Measurements from ENCODE around the gene COPS7B. TPM values are rescaled to one million over a fixed set of nuclear protein-coding genes. Genes with fewer than 3 reads are reported as not detected.
A peak's percentile ranks its signal among the peaks of the same experiment; 100 is the strongest.
"Not testable (repeated sequence)": the region's sequence is repeated elsewhere in the genome, so short reads cannot be mapped to it uniquely, and the experiment has no call there.

COPS7B gene
- 30.4 TPM for polyA plus RNA-seq (2012; ENCODE audit: missing spikeins)

DNA sequence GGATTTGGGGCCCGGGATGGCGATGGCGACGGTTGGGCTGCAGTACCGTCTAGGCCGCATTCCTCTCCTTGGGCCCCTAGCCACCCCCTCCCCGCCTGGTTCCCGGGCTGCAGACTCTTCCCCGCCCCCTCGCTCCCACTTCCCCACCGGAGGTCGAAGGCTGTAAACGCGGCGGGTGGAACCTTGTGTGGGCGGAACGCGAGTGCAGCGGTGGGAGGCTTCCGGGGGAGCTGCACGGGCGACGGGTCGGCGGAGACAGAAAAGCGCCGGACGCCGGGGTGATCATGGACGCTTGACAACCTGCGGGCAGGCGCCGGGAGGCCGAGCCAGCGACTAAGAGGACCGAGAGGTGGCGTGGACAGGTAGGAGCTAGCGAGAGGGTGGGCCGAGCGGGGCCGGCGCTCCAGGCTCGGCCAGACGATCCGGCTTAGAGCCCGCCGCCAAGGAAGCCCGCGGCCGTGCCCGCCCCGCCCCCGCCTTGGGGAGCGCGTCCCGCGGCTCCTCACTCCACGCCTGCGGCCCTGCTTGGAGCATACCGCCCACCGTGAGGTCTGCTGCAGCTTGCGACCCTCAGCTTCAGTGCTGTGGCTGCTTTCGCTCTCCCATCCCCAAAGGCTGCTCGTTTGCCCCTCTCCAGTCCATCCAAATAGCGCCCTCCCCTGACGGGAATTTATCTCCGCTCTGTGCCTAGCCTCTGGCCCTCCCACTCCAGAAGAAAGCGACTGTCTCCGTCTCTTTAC lies at the start of gene COPS7B:
Gene COPS7B, plus strand, starts transcription at position 269 of the 740 bp plus-strand sequence. CDS start 2,126 bp downstream, outside the sequence.
- TF ChIP-seq POLR2A (IDR thresholded peaks at IDR 0.05; ENCODE audit: low read depth, low read length): peak; percentile 47; the same call in 1 of the 2 replicates
- TF ChIP-seq TAF1 (IDR thresholded peaks at IDR 0.05; ENCODE audit: borderline replicate concordance, low read depth, low read length): peak; percentile 91
- no peak for TF ChIP-seq POLR2AphosphoS5 (IDR thresholded peaks at IDR 0.05; ENCODE audit: low read depth, low read length)
- DNase-seq (ENCODE audit: insufficient read length): peak; percentile 78
- FAIRE-seq: peak; percentile 60

DNA sequence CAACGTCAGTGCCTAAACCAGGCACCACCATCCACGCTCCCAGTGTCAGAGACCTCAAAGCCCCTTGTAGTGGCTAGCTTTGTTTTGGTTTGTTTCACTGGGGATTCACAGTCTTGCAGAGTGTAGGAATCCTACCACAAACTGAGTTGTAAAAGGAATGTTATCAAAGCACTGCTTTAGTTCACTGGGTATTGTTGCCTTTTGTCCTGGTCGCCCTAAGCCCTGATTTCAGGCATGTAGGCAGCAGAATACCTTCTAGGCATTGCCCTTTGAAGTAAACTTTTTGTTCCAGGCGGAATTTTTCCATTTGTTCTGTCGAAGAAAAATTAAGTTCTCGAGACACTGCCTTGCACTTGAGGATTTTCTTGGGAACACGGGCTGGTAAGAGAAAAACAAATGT lies 48.5 kb upstream of the COPS7B start:
- TF ChIP-seq POLR2A (IDR thresholded peaks at IDR 0.05; ENCODE audit: low read depth, low read length) (no peak), TAF1 (IDR thresholded peaks at IDR 0.05; ENCODE audit: borderline replicate concordance, low read depth, low read length) (no peak), POLR2AphosphoS5 (IDR thresholded peaks at IDR 0.05; ENCODE audit: low read depth, low read length) (no peak)
- DNase-seq (ENCODE audit: insufficient read length): no peak
- FAIRE-seq: no peak

DNA sequence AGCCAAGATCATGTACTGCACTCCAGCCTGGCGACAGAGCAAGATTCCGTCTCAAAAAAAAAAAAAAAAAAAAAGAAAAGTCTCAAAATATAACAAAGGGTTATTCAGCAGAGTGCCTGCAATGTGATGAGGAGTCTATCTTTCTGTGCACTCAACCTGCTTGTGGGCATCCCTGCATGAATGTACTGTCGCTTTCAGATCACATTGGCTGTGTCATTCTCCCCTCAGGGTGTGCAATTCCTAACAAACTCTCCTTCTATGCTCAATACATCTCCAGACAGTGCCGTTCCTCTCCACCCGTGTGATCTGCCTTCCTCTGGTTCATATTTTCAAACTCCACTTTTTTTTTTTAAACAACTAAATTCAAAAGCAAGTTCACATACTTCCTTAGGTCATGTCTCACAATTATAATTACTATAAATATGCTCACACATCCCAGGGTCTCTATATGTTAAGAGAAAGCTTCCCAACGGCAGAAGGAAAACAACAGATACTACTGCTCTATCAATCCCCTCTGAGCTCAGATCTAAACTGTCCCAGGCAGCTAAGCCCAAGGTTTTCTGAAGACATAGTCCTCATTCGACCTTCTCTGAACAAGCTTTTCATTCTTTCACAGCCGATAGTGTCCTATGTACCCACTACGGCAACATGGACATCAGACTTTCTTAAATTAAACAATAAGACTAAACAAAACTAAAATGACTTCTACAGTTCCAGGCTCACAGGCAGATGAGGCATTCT lies 42.7 kb upstream of the COPS7B start:
- no peak for DNase-seq (ENCODE audit: insufficient read length)
- TF ChIP-seq POLR2AphosphoS5 (IDR thresholded peaks at IDR 0.05; ENCODE audit: low read depth, low read length): no peak
- no peak for TF ChIP-seq POLR2A (IDR thresholded peaks at IDR 0.05; ENCODE audit: low read depth, low read length)
- TF ChIP-seq TAF1 (IDR thresholded peaks at IDR 0.05; ENCODE audit: borderline replicate concordance, low read depth, low read length): no peak
- no peak for FAIRE-seq

DNA sequence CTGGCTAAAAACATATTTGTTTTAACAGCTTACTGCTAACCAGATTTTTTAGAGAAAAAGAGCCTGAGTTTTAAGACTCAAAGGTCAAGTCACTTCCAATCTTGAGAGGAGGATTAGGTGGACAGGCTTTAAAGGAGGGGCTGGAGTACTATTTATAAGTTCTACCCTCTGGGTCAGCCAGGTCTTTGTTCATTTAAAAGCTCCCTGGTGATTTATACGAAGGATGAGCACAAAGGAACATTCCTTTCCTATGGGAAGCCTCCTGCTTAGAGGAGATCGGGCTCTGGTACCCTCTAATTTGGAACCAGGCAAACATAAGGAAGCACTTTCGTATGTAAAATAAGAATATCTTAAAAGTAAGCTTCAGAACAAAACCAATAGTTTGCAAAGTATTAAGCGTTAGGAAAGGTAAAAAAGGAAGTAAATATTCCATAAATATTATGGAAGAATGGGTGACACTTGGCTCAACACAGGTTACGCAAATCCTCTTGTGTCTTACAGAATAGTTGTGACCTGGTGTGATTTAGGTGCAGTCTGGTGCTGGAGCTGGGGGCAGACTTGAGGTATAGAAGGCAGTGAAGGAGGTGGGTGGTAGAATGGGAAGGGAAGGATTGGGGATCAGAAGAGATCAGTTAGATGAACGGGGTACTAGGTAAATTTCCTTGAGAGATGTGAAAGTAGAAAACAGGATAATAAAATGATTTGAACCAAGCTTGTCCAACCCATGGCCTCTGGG lies 40.8 kb upstream of the COPS7B start:
- DNase-seq (ENCODE audit: insufficient read length) (no peak), FAIRE-seq (no peak)
- no peak for TF ChIP-seq POLR2A (IDR thresholded peaks at IDR 0.05; ENCODE audit: low read depth, low read length)
- no peak for TF ChIP-seq POLR2AphosphoS5 (IDR thresholded peaks at IDR 0.05; ENCODE audit: low read depth, low read length)
- no peak for TF ChIP-seq TAF1 (IDR thresholded peaks at IDR 0.05; ENCODE audit: borderline replicate concordance, low read depth, low read length)

DNA sequence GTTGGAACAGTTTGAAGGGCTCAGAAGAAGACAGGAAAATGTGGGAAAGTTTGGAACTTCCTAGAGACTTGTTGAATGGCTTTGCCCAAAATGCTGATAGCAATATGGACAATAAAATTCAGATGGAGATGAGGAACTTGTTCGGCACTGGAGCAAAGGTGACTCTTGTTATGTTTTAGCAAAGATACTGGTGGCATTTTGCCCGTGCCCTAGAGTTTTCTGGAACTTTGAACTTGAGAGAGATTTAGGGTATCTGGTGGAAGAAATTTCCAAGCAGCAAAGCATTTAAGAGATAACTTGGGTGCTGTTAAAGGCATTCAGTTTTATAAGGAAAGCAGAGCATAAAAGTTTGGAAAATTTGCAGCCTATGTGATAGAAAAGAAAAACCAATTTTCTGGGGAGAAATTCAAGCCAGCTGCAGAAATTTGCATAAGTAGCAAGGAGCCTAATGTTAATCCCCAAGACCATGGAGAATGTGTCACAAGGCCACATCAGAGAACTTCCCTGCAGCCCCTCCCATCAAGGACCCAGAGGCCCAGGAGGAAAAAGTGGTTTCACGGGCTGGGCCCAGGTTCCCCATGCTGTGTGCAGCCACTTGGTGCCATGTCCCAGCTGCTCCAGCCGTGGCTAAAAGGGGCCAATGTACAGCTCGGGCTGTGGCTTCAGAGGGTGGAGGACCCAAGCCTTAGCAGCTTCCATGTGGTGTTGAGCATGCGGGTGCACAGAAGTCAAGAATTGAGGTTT lies 37.9 kb upstream of the COPS7B start:
- FAIRE-seq; DNase-seq (ENCODE audit: insufficient read length): not testable (repeated sequence)

DNA sequence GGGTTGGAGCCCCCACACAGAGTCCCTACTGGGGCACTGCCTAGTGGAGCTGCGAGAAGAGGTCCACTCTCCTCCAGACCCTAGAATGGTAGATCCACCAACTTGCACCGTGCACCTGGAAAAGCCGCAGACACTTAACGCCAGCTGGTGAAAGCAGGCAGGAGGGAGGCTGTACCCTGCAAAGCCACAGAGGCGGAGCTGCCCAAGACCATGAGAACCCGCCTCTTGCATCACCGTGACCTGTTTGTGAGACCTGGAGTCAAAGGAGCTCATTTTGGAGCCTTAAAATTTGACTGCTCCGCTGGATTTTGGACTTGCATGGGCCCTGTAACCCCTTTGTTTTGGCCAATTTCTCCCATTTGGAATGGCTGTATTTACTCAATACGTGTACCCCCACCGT lies 37.2 kb upstream of the COPS7B start:
- DNase-seq (ENCODE audit: insufficient read length); FAIRE-seq: not testable (repeated sequence)

DNA sequence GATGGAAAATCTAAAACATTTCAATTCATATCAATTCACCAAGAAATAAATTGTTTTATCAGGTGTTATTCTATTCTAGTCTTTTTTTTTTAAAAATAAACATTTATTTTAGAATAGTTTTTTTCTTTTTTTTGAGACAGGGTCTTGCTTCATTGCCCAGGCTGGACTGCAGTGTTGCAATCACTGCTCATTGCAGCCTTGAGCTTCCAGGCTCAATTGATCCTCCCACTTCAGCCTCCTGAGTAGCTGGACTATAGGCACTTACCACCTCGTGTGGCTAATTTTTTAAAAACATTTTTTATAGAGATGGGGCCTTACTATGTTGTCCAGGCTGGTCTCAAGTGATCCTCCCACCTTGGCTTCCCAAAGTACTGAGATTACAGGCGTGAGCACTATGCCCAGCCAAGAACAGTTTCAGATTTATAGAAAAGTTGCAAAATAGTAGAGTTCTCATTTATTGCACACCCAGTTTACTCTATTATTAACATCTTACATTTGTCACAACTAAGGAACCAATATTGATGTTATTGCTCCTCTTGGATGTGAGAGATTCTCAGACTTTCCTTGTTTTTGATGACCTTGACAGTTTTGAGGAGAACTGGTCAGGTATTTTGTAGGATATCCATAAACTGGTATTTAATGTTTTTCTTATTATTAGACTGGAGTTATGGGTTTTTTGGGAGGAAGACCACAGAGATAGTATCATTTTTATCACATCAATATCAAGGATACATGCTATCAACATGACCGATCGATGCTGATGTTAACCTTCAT lies 35.0 kb upstream of the COPS7B start:
- FAIRE-seq: no peak
- no peak for TF ChIP-seq TAF1 (IDR thresholded peaks at IDR 0.05; ENCODE audit: borderline replicate concordance, low read depth, low read length)
- no peak for TF ChIP-seq POLR2AphosphoS5 (IDR thresholded peaks at IDR 0.05; ENCODE audit: low read depth, low read length)
- TF ChIP-seq POLR2A (IDR thresholded peaks at IDR 0.05; ENCODE audit: low read depth, low read length): no peak

DNA sequence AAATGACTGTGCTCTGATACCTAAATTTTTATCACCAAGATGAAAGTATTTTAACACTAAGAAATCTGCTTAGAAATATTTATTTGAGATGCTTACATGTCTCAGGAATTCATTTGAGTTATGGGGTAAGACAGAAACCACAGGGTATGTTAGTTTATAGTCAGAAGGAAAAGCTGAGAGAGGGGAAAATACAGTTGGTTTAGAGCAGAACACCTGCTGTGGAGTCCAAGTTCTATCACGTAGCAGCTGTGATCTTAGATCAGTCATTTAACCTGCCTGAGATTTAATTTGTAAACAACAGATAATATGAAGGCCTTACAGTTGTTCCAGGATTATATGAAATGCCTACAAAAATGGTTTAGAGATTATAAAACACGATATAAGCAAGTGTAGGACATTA lies 34.2 kb upstream of the COPS7B start:
- FAIRE-seq (no peak), DNase-seq (ENCODE audit: insufficient read length) (no peak)
- TF ChIP-seq POLR2AphosphoS5 (IDR thresholded peaks at IDR 0.05; ENCODE audit: low read depth, low read length) (no peak), POLR2A (IDR thresholded peaks at IDR 0.05; ENCODE audit: low read depth, low read length) (no peak), TAF1 (IDR thresholded peaks at IDR 0.05; ENCODE audit: borderline replicate concordance, low read depth, low read length) (no peak)

More for the DNA sequence above, 35.0 kb upstream of the COPS7B start:
- DNase-seq (ENCODE audit: insufficient read length): no peak

DNA sequence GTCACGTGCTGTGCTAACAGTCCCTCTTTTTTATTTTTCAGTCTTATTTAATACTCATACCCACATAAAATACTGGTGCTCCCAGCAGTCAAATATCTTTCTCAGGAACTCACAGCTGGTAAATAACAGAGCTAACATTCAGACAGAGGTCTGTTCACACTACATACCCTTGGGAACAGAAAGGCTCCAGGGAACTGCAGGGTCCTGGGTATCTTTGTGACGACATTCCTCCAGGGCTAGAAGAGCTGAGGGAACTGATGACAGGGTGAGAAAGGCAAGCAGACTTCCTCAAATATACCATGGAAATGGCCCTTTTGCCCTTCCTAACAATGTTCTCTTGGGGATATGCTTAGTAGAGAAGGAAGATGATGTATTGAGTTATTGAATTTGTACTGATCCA lies 24.5 kb upstream of the COPS7B start:
- FAIRE-seq (no peak), DNase-seq (ENCODE audit: insufficient read length) (no peak)
- no peak for TF ChIP-seq POLR2A (IDR thresholded peaks at IDR 0.05; ENCODE audit: low read depth, low read length)
- no peak for TF ChIP-seq TAF1 (IDR thresholded peaks at IDR 0.05; ENCODE audit: borderline replicate concordance, low read depth, low read length)
- no peak for TF ChIP-seq POLR2AphosphoS5 (IDR thresholded peaks at IDR 0.05; ENCODE audit: low read depth, low read length)

DNA sequence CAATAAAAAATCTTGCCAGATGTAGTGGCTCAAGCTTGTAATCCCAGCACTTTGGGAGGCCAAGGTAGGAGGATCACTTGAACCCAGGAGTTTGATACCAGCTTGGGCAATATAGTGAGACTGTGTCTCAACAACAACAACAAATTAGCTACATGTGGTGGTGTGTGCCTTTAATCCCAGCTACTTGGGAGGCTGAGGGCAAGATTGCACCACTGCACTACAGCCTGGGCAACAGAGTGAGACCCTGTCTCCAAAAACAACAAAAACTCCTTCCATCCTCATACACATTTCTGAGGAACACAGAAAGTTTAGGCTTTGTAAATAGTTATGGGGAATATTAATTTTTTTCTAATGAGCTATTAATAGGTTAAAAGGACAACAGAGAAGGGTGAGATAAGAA lies 22.1 kb upstream of the COPS7B start:
- DNase-seq (ENCODE audit: insufficient read length) (no peak), FAIRE-seq (no peak)
- TF ChIP-seq POLR2AphosphoS5 (IDR thresholded peaks at IDR 0.05; ENCODE audit: low read depth, low read length): no peak
- TF ChIP-seq TAF1 (IDR thresholded peaks at IDR 0.05; ENCODE audit: borderline replicate concordance, low read depth, low read length): no peak
- no peak for TF ChIP-seq POLR2A (IDR thresholded peaks at IDR 0.05; ENCODE audit: low read depth, low read length)
